ENCODE results near the gene TMEM129.

The TMEM129 gene

GRCh38 chr4:1728061-1728980 is 7.2 kb upstream of the TMEM129 start:
- TF ChIP-seq CTCF (conservative IDR thresholded peaks at IDR 0.05; ENCODE audit: low read depth, low read length): no peak
- DNase-seq (ENCODE audit: low read depth): no peak
- H3K4me3 ChIP-seq (ENCODE audit: low read depth, low read length): no peak overlapping the region

GRCh38 chr4:1727117-1728031 is 6.3 kb upstream of the TMEM129 start:
- H3K4me3 ChIP-seq (ENCODE audit: low read depth, low read length): no peak overlapping the region
- TF ChIP-seq CTCF (conservative IDR thresholded peaks at IDR 0.05; ENCODE audit: low read depth, low read length): no peak
- peak; percentile 81 for DNase-seq (ENCODE audit: low read depth)

- H3K4me3 ChIP-seq (ENCODE audit: low read depth, low read length): no peak overlapping the region
- peak; percentile 84 for DNase-seq (ENCODE audit: low read depth)
- TF ChIP-seq CTCF (conservative IDR thresholded peaks at IDR 0.05; ENCODE audit: low read depth, low read length): peak; percentile 98
These were observed 5.2 kb upstream of the TMEM129 start for GRCh38 chr4:1726146-1726934.

GRCh38 chr4:1725521-1725920 is 4.4 kb upstream of the TMEM129 start:
- no peak for TF ChIP-seq CTCF (conservative IDR thresholded peaks at IDR 0.05; ENCODE audit: low read depth, low read length)
- no peak overlapping the region for H3K4me3 ChIP-seq (ENCODE audit: low read depth, low read length)

GRCh38 chr4:1723131-1723801 is 2.1 kb upstream of the TMEM129 start:
- H3K4me3 ChIP-seq (ENCODE audit: low read depth, low read length): no peak overlapping the region

More at GRCh38 chr4:1725521-1725920, 4.4 kb upstream of the TMEM129 start:
- DNase-seq (ENCODE audit: low read depth): no peak

More at GRCh38 chr4:1723131-1723801, 2.1 kb upstream of the TMEM129 start:
- no peak for DNase-seq (ENCODE audit: low read depth)
- TF ChIP-seq CTCF (conservative IDR thresholded peaks at IDR 0.05; ENCODE audit: low read depth, low read length): no peak

Data from choroid plexus epithelial cell (primary cell).